GM20431 (cell line): Measurements from ENCODE around the gene ZBTB42.
"Not testable (repeated sequence)": the region's sequence is repeated elsewhere in the genome, so short reads cannot be mapped to it uniquely, and the experiment has no call there.

Source experiments
- in situ Hi-C: fragments of 300-500 bp; cut with MseI, MboI; formaldehyde crosslinking; loops from one replicate; pipeline ENCODE4 v1.15.0; 2020; ENCODE audit warnings: low sequenced_read_pairs; ENCODE audit not compliant: unreplicated experiment

ZBTB42 gene

DNA sequence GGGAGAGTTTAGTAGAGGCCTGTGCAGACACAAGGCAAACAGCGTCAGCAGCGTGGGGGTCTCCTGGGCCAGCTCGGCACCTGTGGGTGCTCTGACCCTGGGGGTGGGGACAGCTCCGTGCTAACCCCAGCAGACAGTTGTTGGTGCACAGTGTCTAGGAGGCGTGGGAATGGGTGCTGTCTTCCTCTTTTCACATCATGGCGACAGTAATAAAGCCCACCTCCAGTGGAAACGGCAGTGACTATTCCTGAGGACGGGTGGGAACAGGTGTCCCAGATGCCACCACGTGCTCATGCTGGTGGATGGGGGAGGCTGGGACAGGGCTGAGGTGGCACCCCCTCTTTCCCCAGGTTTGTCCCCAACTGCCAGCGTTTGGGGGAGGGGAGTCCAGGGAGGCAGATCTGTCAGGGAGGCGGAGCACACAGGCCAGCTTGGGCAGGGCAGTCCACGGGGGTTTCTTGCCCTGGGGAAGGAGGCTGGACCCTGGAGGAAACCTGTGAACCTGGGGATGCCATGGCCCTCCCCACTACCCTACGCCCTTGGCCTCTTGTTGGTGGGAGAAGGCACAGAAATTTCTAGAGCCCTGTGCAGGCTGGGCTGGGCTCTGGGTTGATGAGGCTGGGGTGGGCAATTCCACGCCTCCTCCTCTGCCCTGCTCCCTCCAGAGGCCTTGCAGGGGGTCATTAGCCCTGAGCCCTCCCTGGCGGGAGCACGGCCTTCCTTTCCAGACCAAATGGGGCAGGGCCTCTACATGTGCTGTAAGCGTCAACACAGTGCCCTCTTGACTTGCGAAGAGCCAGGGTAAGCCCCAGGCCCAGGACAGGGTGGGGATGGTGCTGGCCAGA is 3.8 kb downstream of the ZBTB42 start:
- in situ Hi-C loops: no loop called here

GRCh38 chr14:104805326-104805678 is 4.4 kb downstream of the ZBTB42 start:
- in situ Hi-C loops: no loop called here

DNA sequence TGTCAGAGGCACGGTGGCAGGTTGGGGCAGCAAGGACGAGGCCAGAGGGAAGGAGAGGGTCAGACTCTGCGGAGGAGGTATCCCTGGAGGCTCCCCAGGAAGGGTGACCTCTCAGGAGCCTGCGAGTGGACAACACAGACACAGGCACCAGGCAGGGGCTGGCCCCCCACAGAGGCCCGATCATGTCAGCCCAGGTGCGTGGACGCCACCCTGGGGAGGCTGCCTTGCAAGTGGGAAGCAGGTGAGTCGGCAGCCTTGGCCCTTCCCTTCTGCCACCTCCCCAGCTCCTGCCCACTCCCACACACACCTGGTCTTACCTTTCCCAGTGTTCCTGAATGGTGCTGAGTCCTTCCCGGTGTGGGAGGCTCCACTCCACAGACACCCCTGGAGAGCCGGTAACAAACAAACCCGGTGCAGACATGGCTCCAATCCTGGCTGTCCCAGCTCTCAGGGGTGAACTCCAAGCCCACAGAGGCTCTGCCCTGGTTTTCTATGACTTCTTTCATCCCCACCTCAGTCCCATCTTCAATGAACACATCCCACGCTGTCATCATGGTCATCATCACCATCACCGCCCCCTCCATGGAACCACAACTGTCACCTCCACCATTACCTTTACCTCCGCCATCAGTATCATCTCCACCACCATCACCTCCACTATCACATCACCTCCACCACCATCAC is 5.2 kb downstream of the ZBTB42 start:
- in situ Hi-C loops: no loop called here

DNA sequence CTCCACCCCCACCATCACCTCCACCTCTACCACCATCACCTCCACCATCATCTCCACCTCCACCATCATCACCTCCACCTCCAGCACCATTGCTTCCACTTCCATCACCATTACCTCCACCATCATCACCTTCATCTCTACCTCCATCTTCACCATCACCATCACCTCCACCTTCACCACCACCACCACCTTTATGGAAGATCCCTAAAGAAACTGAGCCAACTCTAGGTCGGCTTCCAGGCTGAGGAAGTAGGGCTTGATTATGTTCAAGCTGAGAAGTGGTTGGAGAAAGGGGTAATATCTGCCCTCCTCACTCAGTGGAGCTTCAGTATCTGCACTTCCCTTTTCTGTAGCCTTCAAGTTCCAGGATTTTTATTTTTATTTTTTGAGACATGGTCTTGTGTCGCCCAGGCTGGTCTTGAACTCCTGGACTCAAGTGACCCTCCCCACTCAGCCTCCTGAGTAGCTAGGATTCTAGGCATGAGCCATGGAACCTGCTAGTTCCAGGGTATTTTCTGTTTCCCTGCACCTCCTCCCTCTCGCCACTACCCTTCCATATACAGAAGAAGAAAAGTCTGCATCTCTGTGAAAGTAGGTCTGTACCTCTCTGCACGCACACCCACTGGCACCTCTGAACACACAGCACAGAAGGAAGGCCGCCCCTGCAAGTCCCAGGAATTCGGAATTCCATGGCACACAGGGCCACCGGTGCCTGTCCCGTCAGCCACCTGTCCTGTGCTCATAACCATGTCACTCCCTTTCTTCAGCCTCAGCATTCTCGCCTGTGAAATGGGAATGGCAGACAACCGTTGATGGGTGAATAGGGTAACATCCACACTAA is 5.9 kb downstream of the ZBTB42 start:
- in situ Hi-C loops: no loop called here

DNA sequence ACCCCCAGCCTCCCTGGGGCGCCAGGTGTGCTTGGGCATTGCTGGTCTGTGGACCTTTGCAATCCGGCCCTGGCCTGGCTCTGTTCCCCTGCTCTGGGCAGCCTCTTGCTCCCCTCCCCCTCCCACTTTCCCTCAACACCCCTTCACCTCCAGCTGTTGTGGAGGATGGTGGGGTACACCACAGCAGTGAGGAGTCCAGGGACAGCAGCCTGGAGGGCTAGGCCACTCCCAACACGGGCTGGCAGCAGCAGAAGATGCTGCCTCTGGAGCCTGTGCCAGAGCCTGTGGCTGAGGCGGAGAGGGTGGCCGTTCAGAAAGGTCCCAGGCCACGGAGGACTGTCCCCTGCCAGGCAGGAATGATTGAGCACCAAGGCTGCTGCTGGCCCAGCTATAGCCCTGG is 7.6 kb downstream of the ZBTB42 start:
- in situ Hi-C loops: no loop called here

- in situ Hi-C loops: no loop called here
Measured at GRCh38 chr14:104810316-104810715, 9.4 kb downstream of the ZBTB42 start.

DNA sequence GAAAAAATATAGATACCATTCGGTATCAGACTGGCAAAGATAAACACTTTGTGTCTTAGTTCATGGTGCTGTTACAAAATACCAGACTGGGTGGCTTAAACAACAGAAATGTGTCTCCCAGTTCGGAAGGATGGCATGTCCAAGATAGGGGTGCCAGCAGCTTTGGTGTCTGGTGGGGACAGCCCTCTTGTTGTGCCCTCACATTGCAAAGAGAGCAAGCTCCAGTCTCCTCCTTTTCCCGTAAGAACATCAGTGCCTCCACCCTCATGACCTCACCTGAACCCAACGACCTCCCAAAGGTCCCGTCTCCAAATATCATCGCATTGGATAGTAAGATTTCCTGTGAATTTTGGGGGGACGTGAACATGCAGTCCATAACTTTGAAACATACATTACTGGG is 12.4 kb downstream of the ZBTB42 start:
- in situ Hi-C loops: no loop called here

- in situ Hi-C loops: not testable (repeated sequence)
Measured at GRCh38 chr14:104814701-104815100, 13.8 kb downstream of the ZBTB42 start.

- in situ Hi-C loops: no loop called here
Measured at GRCh38 chr14:104816616-104816884, 15.6 kb downstream of the ZBTB42 start.

- in situ Hi-C loops: no loop called here
Measured at GRCh38 chr14:104817930-104818713, 17.2 kb downstream of the ZBTB42 start.

GRCh38 chr14:104818714-104819161 is 17.8 kb downstream of the ZBTB42 start:
- in situ Hi-C loops: no loop called here

GRCh38 chr14:104819361-104819781 is 18.5 kb downstream of the ZBTB42 start:
- in situ Hi-C loops: no loop called here

- in situ Hi-C loops: loop anchor here (10.0 kb wide), 1 partner anchor 46 kb away; no protein-coding TSS in a partner anchor
Measured at GRCh38 chr14:104820669-104821228, 19.8 kb downstream of the ZBTB42 start.

- in situ Hi-C loops: loop anchor here (10.0 kb wide), 1 partner anchor 47 kb away; no protein-coding TSS in a partner anchor
Measured at GRCh38 chr14:104821229-104821945, 20.5 kb downstream of the ZBTB42 start.

- in situ Hi-C loops: loop anchor here (10.0 kb wide), 1 partner anchor 47 kb away; no protein-coding TSS in a partner anchor
Measured at GRCh38 chr14:104821971-104822608, 21.2 kb downstream of the ZBTB42 start.

GRCh38 chr14:104822821-104823615 is 22.1 kb downstream of the ZBTB42 start:
- in situ Hi-C loops: loop anchor here (10.0 kb wide), 1 partner anchor 48 kb away; no protein-coding TSS in a partner anchor

- in situ Hi-C loops: loop anchor here (10.0 kb wide), 1 partner anchor 50 kb away; no protein-coding TSS in a partner anchor
Measured at GRCh38 chr14:104824353-104824997, 23.6 kb downstream of the ZBTB42 start.
